Measurements from ENCODE around the gene OR1B1.

GRCh38 chr9:122580360-122580759 is 77.1 kb downstream of the OR1B1 start:
- TF ChIP-seq CTCF (optimal IDR thresholded peaks at IDR 0.05 in 1 of 3, IDR thresholded peaks at IDR 0.05 in 1 of 3, conservative IDR thresholded peaks at IDR 0.05 in 1 of 3; ENCODE audit: extremely low read depth in 1 of 3, insufficient read depth in 2 of 3, low read length in 3 of 3) (no peak), EZH2 (IDR thresholded peaks at IDR 0.05; ENCODE audit: low read length) (no peak)

Data from keratinocyte (primary cell).